ENCODE data around the gene SPINK5. TPM values are rescaled to one million over a fixed set of nuclear protein-coding genes. Genes with fewer than 3 reads are reported as not detected.
A peak's percentile ranks its signal among the peaks of the same experiment; 100 is the strongest.

SPINK5 gene
- total RNA-seq, 1 experiment from 2014 or later = 6.0 TPM

- Mint-ChIP-seq H3K27me3 (ENCODE audit: low read depth) (no peaks in the 10 kb centered on the region), H3K9me3 (peaks cover 0 to 3% of the 10 kb centered on the region in 2 experiments; a peak in 1 of 5 replicates), H3K4me1 (no peaks in the 10 kb centered on the region), H3K36me3 (ENCODE audit: insufficient read depth in 1 of 3, low read depth in 3 of 3) (peaks cover 0 to 12% (median 0%) of the 10 kb centered on the region in 3 experiments; a peak in 3 of 7 replicates), H3K4me3 (no peak overlapping the region), H3K27ac (no peak overlapping the region)
- no peak overlapping the region for H2AFZ ChIP-seq (ENCODE audit: low read length)
- no peak overlapping the region for H3K18ac ChIP-seq (ENCODE audit: insufficient read length, low read depth, low read length)
- H3K79me2 ChIP-seq (ENCODE audit: insufficient read depth, low read length) = no peaks in the 10 kb centered on the region
- no peak overlapping the region for H2BK12ac ChIP-seq (ENCODE audit: insufficient read length, low read depth, low read length)
- no peak overlapping the region for H3K27ac ChIP-seq (ENCODE audit: insufficient read length, low read depth, low read length)
- H2BK5ac ChIP-seq (ENCODE audit: insufficient read length, low read length) = no peak overlapping the region
- no peak overlapping the region for H3K56ac ChIP-seq (ENCODE audit: insufficient read length, low read depth, low read length)
- H3K14ac ChIP-seq (ENCODE audit: insufficient read depth, low read length) = no peak overlapping the region
- H3K23ac ChIP-seq (ENCODE audit: insufficient read length, low read depth, low read length) = no peak overlapping the region
- H3K27me3 ChIP-seq (ENCODE audit: insufficient read depth, low read length) = no peaks in the 10 kb centered on the region
- no peak overlapping the region for H2AK5ac ChIP-seq (ENCODE audit: insufficient read length, low read length)
- no peak overlapping the region for H4K91ac ChIP-seq (ENCODE audit: insufficient read length, low read depth, low read length)
- H2BK20ac ChIP-seq (ENCODE audit: low read depth, low read length, poor library complexity, severe bottlenecking) = no peak overlapping the region
- peak overlapping the region; percentile 41 for H4K5ac ChIP-seq (ENCODE audit: insufficient read length, low read depth, low read length)
- H3K4ac ChIP-seq (ENCODE audit: low read depth, low read length) = no peak overlapping the region
- H4K20me1 ChIP-seq (ENCODE audit: control insufficient read depth, insufficient read depth, insufficient read length) = no peaks in the 10 kb centered on the region
- H4K8ac ChIP-seq (replicated peaks; ENCODE audit: insufficient read length, low read depth, low read length) = no peak overlapping the region
- no peaks in the 10 kb centered on the region for H3K23me2 ChIP-seq (ENCODE audit: insufficient read length, low read depth, low read length, poor library complexity, severe bottlenecking)
- no peak overlapping the region for H2BK15ac ChIP-seq (ENCODE audit: low read depth, low read length)
- no peak for DNase-seq
- H3K79me1 ChIP-seq (ENCODE audit: insufficient read depth, low read depth, low read length, poor library complexity, severe bottlenecking) = no peaks in the 10 kb centered on the region
- H3K9ac ChIP-seq (ENCODE audit: extremely low read depth, insufficient read length, low read length) = no peak overlapping the region
- no peaks in the 10 kb centered on the region for H3K9me3 ChIP-seq (ENCODE audit: control insufficient read depth, low read depth, low read length)
- no peak for TF ChIP-seq CTCF (conservative IDR thresholded peaks at IDR 0.05)
- no CpG with 5 or more reads among the region's 5 CpGs for WGBS (ENCODE audit: extremely low coverage, insufficient read length, low lambda C conversion rate)
- H2BK120ac ChIP-seq (ENCODE audit: low read depth, low read length, poor library complexity, severe bottlenecking) = no peak overlapping the region
- no peak overlapping the region for H3K4me2 ChIP-seq (ENCODE audit: insufficient read depth, insufficient read length, low read length)
- no peak overlapping the region for H3T11ph ChIP-seq (ENCODE audit: low read length)
- no peaks in the 10 kb centered on the region for H3K4me1 ChIP-seq (ENCODE audit: insufficient read depth, low read length)
Measured at GRCh38 chr5:148042881-148043280, 20.9 kb upstream of the SPINK5 start.

Measured in H9 (cell line).